OCI-LY1 (cell line): ENCODE data around the gene IGF2BP3.

Experiments used
- H2AFZ ChIP-seq: fragments of 200-600 bp; sonication (generic), shearing (Covaris generic); 2 replicates; pipeline ENCODE4 v1.6.0; 2014; ENCODE audit warnings: antibody characterized with exemption, mild to moderate bottlenecking, low read length
- H3F3A ChIP-seq: fragments of 200-600 bp; sonication (generic), shearing (Covaris generic); 2 replicates; pipeline ENCODE4 v1.6.0; 2014; ENCODE audit warnings: mild to moderate bottlenecking, antibody characterized with exemption, low read length, moderate library complexity; ENCODE audit not compliant: insufficient read depth
- H3K27ac ChIP-seq: fragments of 200-600 bp; sonication (generic); 2 replicates; pipeline ENCODE4 v1.5.1; 2014; ENCODE audit warnings: low read length, mixed run types, mild to moderate bottlenecking, low read depth; ENCODE audit not compliant: poor library complexity, severe bottlenecking
- H3K27me3 ChIP-seq: fragments of 200-600 bp; sonication (generic); 2 replicates; pipeline ENCODE4 v1.6.0; 2014; ENCODE audit warnings: antibody characterized with exemption, mild to moderate bottlenecking, low read length, moderate library complexity; ENCODE audit not compliant: insufficient read depth
- H3K36me3 ChIP-seq: fragments of 200-600 bp; sonication (generic); 2 replicates; pipeline ENCODE4 v1.6.1; 2014; ENCODE audit warnings: mild to moderate bottlenecking, antibody characterized with exemption, low read length, moderate library complexity, mixed read lengths; ENCODE audit not compliant: insufficient read depth
- H3K4me1 ChIP-seq: fragments of 200-600 bp; sonication (generic); 2 replicates; pipeline ENCODE4 v1.5.1; 2014; ENCODE audit warnings: mild to moderate bottlenecking, low read length, moderate library complexity; ENCODE audit not compliant: insufficient read depth, severe bottlenecking
- H3K4me2 ChIP-seq: fragments of 200-600 bp; sonication (generic), shearing (Covaris generic); 2 replicates; pipeline ENCODE4 v1.6.1; 2014; ENCODE audit warnings: low read length
- H3K4me3 ChIP-seq: fragments of 200-600 bp; sonication (generic); 2 replicates; pipeline ENCODE4 v1.5.1; 2014; ENCODE audit warnings: low read length, low read depth, mild to moderate bottlenecking, mixed read lengths; ENCODE audit not compliant: poor library complexity, severe bottlenecking
- H3K79me2 ChIP-seq: fragments of 200-600 bp; shearing (Covaris generic); 2 replicates; pipeline ENCODE4 v1.6.1; 2016; ENCODE audit warnings: mixed run types, low read length, mixed read lengths; ENCODE audit not compliant: insufficient read depth
- H3K9ac ChIP-seq: fragments of 200-600 bp; sonication (generic), shearing (Covaris generic); 2 replicates; pipeline ENCODE4 v1.6.1; 2014; ENCODE audit warnings: mild to moderate bottlenecking, low read length, mixed read lengths
- H3K9me2 ChIP-seq: fragments of 200-600 bp; sonication (generic), shearing (Covaris generic); 2 replicates; pipeline ENCODE4 v1.6.1; 2014; ENCODE audit warnings: low read depth, mild to moderate bottlenecking, low read length, mixed read lengths
- H3K9me3 ChIP-seq: fragments of 200-600 bp; shearing (Covaris generic); 2 replicates; pipeline ENCODE4 v1.6.1; 2014; ENCODE audit warnings: low read length, mixed read lengths
- H4K20me1 ChIP-seq: fragments of 200-600 bp; sonication (generic), shearing (Covaris generic); 2 replicates; pipeline ENCODE4 v1.6.0; 2016; ENCODE audit warnings: mild to moderate bottlenecking, low read length; ENCODE audit not compliant: insufficient read depth
- CTCF ChIP-seq: fragments of 200-600 bp; sonication (generic), shearing (Covaris generic); IDR thresholded peaks from 2 replicates; pipeline ENCODE4 v1.5.1; 2017; ENCODE audit warnings: mild to moderate bottlenecking, antibody characterized with exemption, low read length, moderate library complexity, mixed read lengths
- EZH2 ChIP-seq: fragments of 200-600 bp; sonication (generic), shearing (Covaris generic); IDR thresholded peaks from 2 replicates; pipeline ENCODE4 v1.8.0; 2017; ENCODE audit warnings: borderline replicate concordance, mixed run types, mild to moderate bottlenecking, antibody characterized with exemption, low read length, moderate library complexity, mixed read lengths

IGF2BP3 gene

DNA sequence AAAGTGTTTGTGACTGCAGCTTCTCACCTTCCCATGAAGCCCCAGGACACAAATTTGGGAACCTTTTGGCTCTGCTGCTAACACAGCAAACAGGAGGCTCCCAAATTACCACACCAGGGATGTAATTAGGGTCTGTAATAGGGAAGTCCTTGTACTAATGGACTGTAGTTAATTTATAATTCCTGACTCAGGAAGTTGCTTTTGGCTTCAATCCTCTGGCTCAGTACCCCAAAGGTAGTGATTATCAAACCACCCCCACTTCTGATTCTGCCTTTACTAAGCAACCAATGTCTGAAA is 174.9 kb downstream of the IGF2BP3 start:
- Histone ChIP-seq H2AFZ (no peak overlapping the region), H3K79me2 (peaks cover 11% of the 10 kb centered on the region), H3K4me1 (peaks cover 10% of the 10 kb centered on the region), H3K27ac (no peak overlapping the region), H3K4me2 (no peak overlapping the region), H3K4me3 (no peak overlapping the region), H3K9ac (no peak overlapping the region), H3F3A (0 out of 2 replicates have a peak, but pooled peaks cover 2% of the 10 kb centered on the region), H4K20me1 (no peaks in the 10 kb centered on the region), H3K36me3 (no peaks in the 10 kb centered on the region), H3K9me3 (no peaks in the 10 kb centered on the region), H3K27me3 (no peaks in the 10 kb centered on the region), H3K9me2 (no peaks in the 10 kb centered on the region)
- no peak for TF ChIP-seq CTCF
- TF ChIP-seq EZH2, result no peak

DNA sequence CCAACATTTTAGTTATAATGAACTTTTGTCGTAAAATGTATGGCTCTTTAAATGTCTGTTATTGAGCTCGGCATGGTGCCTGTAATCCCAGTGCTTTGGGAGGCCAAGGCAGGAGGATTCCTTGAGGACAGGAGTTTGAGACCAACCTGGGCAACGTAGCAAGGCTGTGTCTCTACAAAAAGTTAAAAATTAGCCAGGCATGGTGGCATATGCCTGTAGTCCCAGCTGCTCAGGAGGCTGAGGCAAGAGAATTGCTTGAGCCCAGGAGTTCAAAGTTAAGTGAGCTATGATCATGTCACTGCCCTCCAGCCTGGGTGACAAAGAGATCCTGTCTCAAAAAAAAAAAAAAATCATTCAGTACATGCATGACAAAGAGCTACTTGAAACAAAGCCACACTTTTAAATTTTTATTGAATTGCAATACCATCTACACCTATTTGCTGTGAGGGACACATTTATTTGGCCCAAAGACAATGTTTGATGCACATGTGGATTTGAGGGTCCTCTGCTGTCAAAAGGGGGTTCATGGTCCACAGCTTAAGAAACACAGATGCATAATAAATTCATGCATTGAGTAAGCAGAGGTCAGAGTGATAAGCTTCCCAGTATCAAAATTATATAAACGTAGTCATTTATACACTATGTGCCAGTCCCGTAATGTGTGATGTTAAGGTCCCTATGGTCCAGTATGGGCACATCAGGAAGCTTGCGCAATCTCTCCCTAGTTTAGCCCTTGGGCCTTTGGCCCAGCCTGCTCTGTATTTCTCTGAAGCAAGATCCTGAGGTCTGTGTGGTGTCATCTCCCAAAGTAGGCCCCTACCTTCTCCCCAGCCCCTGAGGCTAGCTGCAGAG is 175.5 kb downstream of the IGF2BP3 start:
- Histone ChIP-seq H3K27ac (no peak overlapping the region), H3K9ac (no peak overlapping the region)
- TF ChIP-seq CTCF, result no peak

DNA sequence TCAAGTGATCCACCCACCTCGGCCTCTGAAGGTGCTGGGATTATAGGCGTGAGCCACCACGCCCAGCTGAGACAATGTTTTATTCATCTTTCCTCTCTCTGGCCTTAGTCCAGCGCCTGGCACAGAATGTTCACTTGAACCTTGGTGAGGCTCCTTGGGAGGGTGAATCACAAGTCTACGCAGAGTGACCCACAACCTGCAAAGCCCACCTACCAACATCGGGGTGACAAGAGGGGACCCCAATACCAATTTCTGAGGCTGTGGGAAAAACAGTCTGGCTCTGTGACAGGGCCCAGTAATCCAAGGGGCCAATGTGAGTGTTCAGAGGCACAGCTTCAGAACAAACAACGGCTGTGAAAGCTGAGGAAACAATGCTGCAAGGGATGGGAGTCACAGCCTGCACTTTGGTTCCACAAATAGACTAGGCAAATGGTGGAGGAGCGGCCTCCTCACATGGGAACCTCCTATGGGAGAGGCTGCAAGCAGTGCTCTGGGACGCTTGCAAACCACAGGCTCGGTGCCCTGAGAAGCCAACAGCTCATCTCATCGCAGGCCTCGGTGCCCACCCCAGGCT is 176.7 kb downstream of the IGF2BP3 start:
- 0 out of 2 replicates have a peak, but pooled peaks cover 4% of the 10 kb centered on the region for H3F3A ChIP-seq

More for the DNA sequence above, 175.5 kb downstream of the IGF2BP3 start:
- no peaks in the 10 kb centered on the region for H3K9me2 ChIP-seq
- no peaks in the 10 kb centered on the region for H3K27me3 ChIP-seq
- 0 out of 2 replicates have a peak, but pooled peaks cover 4% of the 10 kb centered on the region for H3F3A ChIP-seq
- H3K36me3 ChIP-seq, result no peaks in the 10 kb centered on the region
- no peak overlapping the region for H3K4me2 ChIP-seq
- no peak overlapping the region for H2AFZ ChIP-seq
- no peak overlapping the region for H3K4me3 ChIP-seq
- no peaks in the 10 kb centered on the region for H3K9me3 ChIP-seq
- peaks cover 6% of the 10 kb centered on the region for H3K79me2 ChIP-seq
- peaks cover 5% of the 10 kb centered on the region for H3K4me1 ChIP-seq
- no peaks in the 10 kb centered on the region for H4K20me1 ChIP-seq

More for the DNA sequence above, 176.7 kb downstream of the IGF2BP3 start:
- H3K4me1 ChIP-seq, result peaks cover 1% of the 10 kb centered on the region
- no peaks in the 10 kb centered on the region for H3K36me3 ChIP-seq
- no peak overlapping the region for H3K9ac ChIP-seq
- H4K20me1 ChIP-seq, result no peaks in the 10 kb centered on the region
- TF ChIP-seq CTCF (no peak), EZH2 (no peak)
- H3K4me2 ChIP-seq, result no peak overlapping the region
- H2AFZ ChIP-seq, result no peak overlapping the region
- no peaks in the 10 kb centered on the region for H3K27me3 ChIP-seq
- no peak overlapping the region for H3K4me3 ChIP-seq
- no peaks in the 10 kb centered on the region for H3K9me3 ChIP-seq
- no peaks in the 10 kb centered on the region for H3K79me2 ChIP-seq
- no peaks in the 10 kb centered on the region for H3K9me2 ChIP-seq
- H3K27ac ChIP-seq, result no peak overlapping the region
